NT2/D1 (cell line): ENCODE results near the gene TSSK1B.

Experiments used
- SUZ12 ChIP-seq: IDR thresholded peaks from 2 replicates; pipeline ENCODE4 v1.6.1; 2011; ENCODE audit not compliant: insufficient read length, insufficient read depth; ENCODE audit errors: extremely low read depth
- YY1 ChIP-seq: IDR thresholded peaks from 2 replicates; pipeline ENCODE4 v1.6.1; 2011; ENCODE audit not compliant: insufficient read length, insufficient read depth
- ZNF274 ChIP-seq: IDR thresholded peaks from 2 replicates; pipeline ENCODE4 v1.6.1; 2011; ENCODE audit warnings: mild to moderate bottlenecking, low read depth, low read length

DNA sequence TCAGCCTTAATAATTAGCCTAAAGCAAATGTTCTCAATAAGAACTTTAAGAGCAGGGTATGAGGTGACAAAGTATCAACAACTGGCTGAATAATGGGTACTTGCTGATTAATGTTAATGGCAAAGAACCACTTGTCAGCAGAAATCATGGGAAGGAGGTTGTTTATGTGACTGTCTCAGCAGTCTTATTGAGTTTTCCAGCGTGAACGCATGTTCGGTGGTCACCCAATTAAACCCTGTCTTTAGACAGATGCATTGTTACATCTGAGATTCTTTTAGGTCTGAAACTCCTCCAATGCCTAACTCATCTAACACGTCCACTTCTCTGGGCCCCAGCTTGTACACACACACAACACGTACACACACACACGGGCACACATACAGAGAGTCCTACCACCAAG lies 18.2 kb upstream of the TSSK1B start:
- TF ChIP-seq SUZ12 (no peak), YY1 (no peak), ZNF274 (no peak)
